AG04449 (cell line): ENCODE results near the gene BET1.

Experiments
- CTCF ChIA-PET: fragments of 350-600 bp; formaldehyde crosslinking; extraction: SDS; loops from one replicate; lab custom pipeline; 2021; ENCODE audit warnings: antibody characterized with exemption; lab: Yijun Ruan, JAX
- POLR2A ChIA-PET: fragments of 400-600, 350-600 bp; formaldehyde crosslinking; extraction: SDS; loops from one replicate; lab custom pipeline; 2020; ENCODE audit warnings: antibody characterized with exemption, inconsistent platforms; lab: Yijun Ruan, JAX
- DNase-seq: peaks from one replicate; pipeline ENCODE4 v3.0.0-alpha.2; 2010; ENCODE audit warnings: low read depth, low spot score
- H3K4me3 ChIP-seq: 2 replicates; pipeline ENCODE4 v1.5.1; 2011; ENCODE audit warnings: low read depth, mild to moderate bottlenecking, control low read depth, low read length
- TF ChIP-seq, protein P1 (sequence below): IDR thresholded peaks from one replicate; pipeline ENCODE4 v1.5.1; 2011; ENCODE audit warnings: mild to moderate bottlenecking, moderate library complexity, low read length, control low read depth, inconsistent platforms; ENCODE audit not compliant: insufficient read depth; ENCODE audit errors: missing control alignments

Gene BET1

DNA sequence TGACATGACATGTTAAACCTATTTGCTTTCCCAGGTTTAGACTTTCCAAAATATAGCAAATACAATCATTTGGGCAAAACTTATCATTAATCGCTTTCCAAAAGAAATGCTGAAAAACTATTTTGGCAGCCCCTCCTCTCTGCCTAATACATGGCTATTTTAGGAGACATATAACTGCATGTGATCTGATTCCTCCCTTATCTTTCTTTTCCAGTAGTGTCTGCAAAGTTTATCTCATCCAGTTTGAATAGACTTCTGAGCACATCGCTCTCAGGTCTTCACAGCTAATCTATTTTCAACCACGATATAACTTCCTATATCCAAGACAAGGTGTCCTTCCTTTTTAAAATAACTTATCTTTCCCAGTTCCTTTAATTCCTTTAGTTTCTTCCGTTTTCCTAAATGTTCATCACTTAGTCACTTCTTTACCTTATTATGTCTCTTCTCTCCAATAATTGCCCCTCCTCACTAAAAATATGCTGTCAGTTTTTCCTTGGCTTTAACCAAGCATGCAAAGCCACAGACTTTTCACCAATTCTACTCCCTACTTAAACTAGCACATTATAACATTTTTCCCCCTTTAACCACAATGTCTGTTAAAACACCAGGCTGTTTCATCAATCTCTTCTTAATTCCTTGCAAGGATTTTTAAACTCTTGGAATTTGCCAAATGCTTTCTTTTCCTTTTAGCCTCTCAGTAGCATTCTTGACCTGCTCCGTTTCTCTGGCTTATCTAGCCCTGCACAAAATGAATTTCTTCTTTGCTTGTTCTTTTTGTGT is 58.2 kb downstream of the BET1 start:
- TF ChIP-seq, protein P1, sequence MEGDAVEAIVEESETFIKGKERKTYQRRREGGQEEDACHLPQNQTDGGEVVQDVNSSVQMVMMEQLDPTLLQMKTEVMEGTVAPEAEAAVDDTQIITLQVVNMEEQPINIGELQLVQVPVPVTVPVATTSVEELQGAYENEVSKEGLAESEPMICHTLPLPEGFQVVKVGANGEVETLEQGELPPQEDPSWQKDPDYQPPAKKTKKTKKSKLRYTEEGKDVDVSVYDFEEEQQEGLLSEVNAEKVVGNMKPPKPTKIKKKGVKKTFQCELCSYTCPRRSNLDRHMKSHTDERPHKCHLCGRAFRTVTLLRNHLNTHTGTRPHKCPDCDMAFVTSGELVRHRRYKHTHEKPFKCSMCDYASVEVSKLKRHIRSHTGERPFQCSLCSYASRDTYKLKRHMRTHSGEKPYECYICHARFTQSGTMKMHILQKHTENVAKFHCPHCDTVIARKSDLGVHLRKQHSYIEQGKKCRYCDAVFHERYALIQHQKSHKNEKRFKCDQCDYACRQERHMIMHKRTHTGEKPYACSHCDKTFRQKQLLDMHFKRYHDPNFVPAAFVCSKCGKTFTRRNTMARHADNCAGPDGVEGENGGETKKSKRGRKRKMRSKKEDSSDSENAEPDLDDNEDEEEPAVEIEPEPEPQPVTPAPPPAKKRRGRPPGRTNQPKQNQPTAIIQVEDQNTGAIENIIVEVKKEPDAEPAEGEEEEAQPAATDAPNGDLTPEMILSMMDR: no peak
- no peak overlapping the region for H3K4me3 ChIP-seq
- POLR2A ChIA-PET: interaction anchor here (1.4 kb wide), 1 partner anchor 24 kb away, joined by 3 read pairs; the partner anchor contains the start of gene GNG11
- no peak for DNase-seq
- CTCF ChIA-PET: interaction anchor here (0.7 to 1.0 kb wide), 2 partner anchors 24 to 45 kb away, joined by 3 read pairs; no protein-coding TSS in a partner anchor

DNA sequence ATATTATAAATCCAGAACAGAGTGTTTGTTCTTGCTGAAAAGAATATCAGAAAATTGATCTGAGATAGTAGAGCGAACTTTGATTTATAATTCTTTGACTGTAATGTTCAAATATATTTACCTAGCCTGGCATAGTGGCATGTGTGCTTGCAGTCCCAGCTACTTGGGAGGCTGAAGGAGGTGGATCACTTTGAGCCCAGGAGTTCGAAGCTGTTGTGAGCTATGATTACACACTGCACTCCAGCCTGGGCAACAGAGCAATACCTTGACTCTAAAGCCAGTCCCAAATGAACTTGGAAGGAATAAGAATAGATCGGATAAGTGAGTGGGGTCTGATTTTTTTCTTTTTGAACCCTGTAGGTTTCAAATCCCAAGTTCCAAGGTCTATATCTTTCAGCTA is 59.1 kb downstream of the BET1 start:
- CTCF ChIA-PET: interaction anchor here (0.7 kb wide), 1 partner anchor 35 kb away, joined by 3 read pairs; no protein-coding TSS in a partner anchor
- H3K4me3 ChIP-seq: no peak overlapping the region
- DNase-seq: no peak
- TF ChIP-seq, protein P1: no peak
- POLR2A ChIA-PET: interaction anchor here (1.4 kb wide), 1 partner anchor 23 kb away, joined by 3 read pairs; the partner anchor contains the start of gene GNG11

DNA sequence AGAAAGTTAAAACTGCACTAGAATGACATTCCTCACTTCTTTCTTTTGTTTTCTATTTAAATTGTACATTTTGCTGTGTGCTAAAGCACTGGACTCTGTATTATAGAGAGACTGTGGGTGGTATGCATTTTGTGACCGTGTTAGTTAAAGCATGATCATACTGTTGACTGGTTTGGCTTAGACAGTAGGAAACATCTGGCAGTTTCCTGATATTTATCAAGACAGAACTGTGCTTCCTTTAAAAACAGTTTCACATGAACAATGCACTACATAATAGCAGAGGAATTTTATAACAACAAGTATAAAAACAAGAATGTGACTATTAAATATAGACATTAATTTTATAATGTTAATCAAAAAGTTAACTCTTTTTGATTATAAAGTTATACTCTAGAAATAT is 59.5 kb downstream of the BET1 start:
- ChIA-PET POLR2A (interaction anchor here (1.4 kb wide), 1 partner anchor 23 kb away, joined by 3 read pairs; the partner anchor contains the start of gene GNG11), CTCF (interaction anchor here (0.7 kb wide), 1 partner anchor 34 kb away, joined by 3 read pairs; no protein-coding TSS in a partner anchor)
- no peak overlapping the region for H3K4me3 ChIP-seq
- TF ChIP-seq, protein P1: no peak
- no peak for DNase-seq

DNA sequence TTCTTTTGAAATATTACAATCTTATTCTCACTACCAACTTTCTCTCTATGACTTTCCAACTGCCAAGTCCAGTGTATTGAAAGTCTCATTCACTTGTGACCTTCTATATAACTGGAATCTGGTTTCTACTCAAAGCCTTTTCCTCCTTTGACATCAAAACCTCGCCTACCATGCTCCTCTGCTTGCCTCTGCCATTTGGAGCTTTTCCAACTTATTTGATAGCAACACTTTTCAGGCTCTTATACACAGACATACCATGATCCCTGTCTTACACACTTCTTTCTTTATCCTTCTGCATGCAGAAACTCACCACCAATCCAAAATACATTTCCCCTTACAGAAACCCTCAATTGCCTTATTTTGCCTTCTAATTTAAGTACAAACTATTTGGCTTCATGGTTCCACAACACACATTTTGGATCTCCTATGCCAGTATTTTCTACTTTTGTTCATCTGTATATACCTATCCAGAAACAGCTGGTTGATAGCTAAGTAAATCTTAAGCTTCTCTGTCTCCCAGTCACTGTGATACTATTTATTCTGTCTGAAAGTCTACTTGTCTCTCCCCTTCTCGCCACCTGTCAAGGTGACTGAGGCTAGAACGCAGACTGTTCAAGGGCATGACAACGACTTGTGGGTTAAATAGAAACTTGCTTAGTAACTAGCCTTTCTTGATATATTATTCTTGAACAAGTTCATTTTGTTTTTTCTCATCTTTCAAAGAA is 60.2 kb downstream of the BET1 start:
- ChIA-PET POLR2A (no interaction called here), CTCF (no interaction called here)
- H3K4me3 ChIP-seq: no peak overlapping the region
- TF ChIP-seq, protein P1: no peak
- no peak for DNase-seq
